Measurements from ENCODE around the gene EBPL.

DNA sequence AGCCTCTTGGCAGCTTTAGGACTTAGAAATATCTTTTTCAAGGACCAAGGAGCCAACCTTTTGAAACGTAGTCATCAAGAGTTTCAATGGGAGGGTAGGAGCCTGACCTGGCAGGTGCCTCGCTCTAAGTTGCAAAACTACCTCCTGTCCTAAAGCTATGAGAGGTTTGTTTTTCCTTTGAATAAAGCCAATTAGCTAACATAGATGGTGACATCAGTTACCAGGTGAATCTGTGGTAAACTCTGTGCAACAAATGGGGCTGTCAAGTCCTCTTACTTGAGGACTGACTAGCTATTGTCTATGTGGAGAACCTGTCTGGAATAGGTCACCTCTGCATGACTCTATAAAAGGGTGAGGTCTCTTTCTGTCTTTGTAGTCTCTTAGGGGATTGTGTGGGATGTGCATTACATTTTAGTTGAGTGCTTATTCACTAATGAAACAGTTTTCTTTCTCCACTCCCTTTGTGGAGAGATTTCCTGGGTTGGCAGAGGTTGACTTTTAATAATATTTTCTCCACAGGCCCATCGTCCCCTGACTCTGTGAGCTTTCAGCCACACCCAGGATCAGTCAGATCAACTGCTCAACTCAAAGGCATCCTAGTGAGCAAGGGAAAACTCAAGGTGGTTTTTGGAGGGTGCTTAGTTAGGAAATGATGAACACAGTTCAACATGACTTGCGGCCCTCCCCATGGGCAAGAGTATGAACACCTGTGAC lies 53.1 kb downstream of the EBPL start:
- TF ChIP-seq TAF1 (IDR thresholded peaks at IDR 0.05; ENCODE audit: low read depth, low read length) (no peak), POLR2AphosphoS5 (IDR thresholded peaks at IDR 0.05; ENCODE audit: low read depth, low read length) (no peak), POLR2A (IDR thresholded peaks at IDR 0.05; ENCODE audit: low read depth, low read length) (no peak), PAX5 (IDR thresholded peaks at IDR 0.05; ENCODE audit: insufficient read depth, low read length, severe bottlenecking) (no peak), SPI1 (IDR thresholded peaks at IDR 0.05; ENCODE audit: low read depth, low read length) (no peak), POU2F2 (IDR thresholded peaks at IDR 0.05; ENCODE audit: low read depth, low read length) (no peak)

Data from GM12891 (cell line).